ENCODE measurements around the gene OR4E2. TPM values are rescaled to one million over a fixed set of nuclear protein-coding genes. Genes with fewer than 3 reads are reported as not detected.
"Not testable (repeated sequence)": the region's sequence is repeated elsewhere in the genome, so short reads cannot be mapped to it uniquely, and the experiment has no call there.

Gene OR4E2
- total RNA-seq: not detected

GRCh38 chr14:21653331-21653885 is at the start of gene OR4E2:
OR4E2 (plus strand) TSS chr14:21653835; CDS start chr14:21665083, 11,248 bp downstream.
- Mint-ChIP-seq H3K27me3 (peaks cover 12% of the 10 kb centered on the region), H3K4me1 (no peaks in the 10 kb centered on the region), H3K9me3 (peaks cover 1% of the 10 kb centered on the region), H3K4me3 (no peak within 1 kb of the TSS), H3K36me3 (no peaks in the 10 kb centered on the region), H3K27ac (no peak within 1 kb of the TSS)
- ATAC-seq (ENCODE audit: low read depth) (no peak), DNase-seq (no peak)
- POLR2A ChIA-PET: no interaction called here

- Mint-ChIP-seq H3K9me3 (no peaks in the 10 kb centered on the region), H3K4me1 (no peaks in the 10 kb centered on the region), H3K27me3 (peaks cover 22% of the 10 kb centered on the region), H3K36me3 (no peaks in the 10 kb centered on the region), H3K27ac (no peak overlapping the region), H3K4me3 (no peak overlapping the region)
- no peak for ATAC-seq (ENCODE audit: low read depth)
- POLR2A ChIA-PET: no interaction called here
- DNase-seq: no peak
These were observed 41.3 kb upstream of the OR4E2 start for GRCh38 chr14:21612324-21612723.

- H3K4me1 Mint-ChIP-seq: no peaks in the 10 kb centered on the region
- no peak overlapping the region for H3K4me3 Mint-ChIP-seq
- H3K27me3 Mint-ChIP-seq: peaks cover 12% of the 10 kb centered on the region
- DNase-seq (no peak), ATAC-seq (ENCODE audit: low read depth) (no peak)
- no peaks in the 10 kb centered on the region for H3K9me3 Mint-ChIP-seq
- H3K27ac Mint-ChIP-seq: no peak overlapping the region
- POLR2A ChIA-PET: no interaction called here
- no peaks in the 10 kb centered on the region for H3K36me3 Mint-ChIP-seq
These were observed 39.4 kb upstream of the OR4E2 start for GRCh38 chr14:21614240-21614639.

GRCh38 chr14:21617614-21618013 is 36.0 kb upstream of the OR4E2 start:
- DNase-seq: no peak
- Mint-ChIP-seq H3K36me3 (no peaks in the 10 kb centered on the region), H3K9me3 (no peaks in the 10 kb centered on the region), H3K4me3 (no peak overlapping the region), H3K4me1 (no peaks in the 10 kb centered on the region), H3K27me3 (peaks cover 26% of the 10 kb centered on the region), H3K27ac (no peak overlapping the region)
- POLR2A ChIA-PET: no interaction called here
- ATAC-seq (ENCODE audit: low read depth): no peak

GRCh38 chr14:21626491-21627230 is 27.0 kb upstream of the OR4E2 start:
- Mint-ChIP-seq H3K4me1 (no peaks in the 10 kb centered on the region), H3K4me3 (no peak overlapping the region), H3K27ac (no peak overlapping the region), H3K27me3 (peaks cover 12% of the 10 kb centered on the region), H3K9me3 (peaks cover 2% of the 10 kb centered on the region), H3K36me3 (no peaks in the 10 kb centered on the region)
- no peak for DNase-seq
- POLR2A ChIA-PET: no interaction called here
- no peak for ATAC-seq (ENCODE audit: low read depth)

- DNase-seq; H3K4me1 Mint-ChIP-seq; POLR2A ChIA-PET; H3K4me3 Mint-ChIP-seq; H3K36me3 Mint-ChIP-seq; H3K27ac Mint-ChIP-seq; H3K9me3 Mint-ChIP-seq; ATAC-seq (ENCODE audit: low read depth); H3K27me3 Mint-ChIP-seq: not testable (repeated sequence)
These were observed 23.1 kb upstream of the OR4E2 start for GRCh38 chr14:21630503-21630902.

GRCh38 chr14:21631084-21631483 is 22.6 kb upstream of the OR4E2 start:
- no peak for ATAC-seq (ENCODE audit: low read depth)
- no peaks in the 10 kb centered on the region for H3K4me1 Mint-ChIP-seq
- no peak overlapping the region for H3K4me3 Mint-ChIP-seq

GRCh38 chr14:21634840-21635239 is 18.8 kb upstream of the OR4E2 start, which contains the start of gene OR10G2:
OR10G2 (minus strand) TSS chr14:21634940; CDS start chr14:21634842, 98 bp downstream.
- Mint-ChIP-seq H3K27me3 (peaks cover under 1% of the 10 kb centered on the region), H3K4me1 (no peaks in the 10 kb centered on the region), H3K4me3 (no peak within 1 kb of the TSS), H3K36me3 (no peaks in the 10 kb centered on the region), H3K27ac (no peak within 1 kb of the TSS), H3K9me3 (peaks cover 2% of the 10 kb centered on the region)
- POLR2A ChIA-PET: no interaction called here
- ATAC-seq (ENCODE audit: low read depth) (no peak), DNase-seq (no peak)

More at GRCh38 chr14:21631084-21631483, 22.6 kb upstream of the OR4E2 start:
- no peaks in the 10 kb centered on the region for H3K36me3 Mint-ChIP-seq
- no peak for DNase-seq
- POLR2A ChIA-PET: no interaction called here
- H3K27ac Mint-ChIP-seq: no peak overlapping the region
- H3K27me3 Mint-ChIP-seq: peaks cover 3% of the 10 kb centered on the region
- peaks cover 2% of the 10 kb centered on the region for H3K9me3 Mint-ChIP-seq

GRCh38 chr14:21642683-21643082 is 11.0 kb upstream of the OR4E2 start:
- Mint-ChIP-seq H3K4me1 (no peaks in the 10 kb centered on the region), H3K27me3 (no peaks in the 10 kb centered on the region), H3K36me3 (no peaks in the 10 kb centered on the region), H3K4me3 (peak overlapping the region; percentile 65), H3K9me3 (no peaks in the 10 kb centered on the region), H3K27ac (peak overlapping the region; percentile 73)
- ATAC-seq (ENCODE audit: low read depth) (no peak), DNase-seq (no peak)
- POLR2A ChIA-PET: interaction anchor here (0.6 to 2.7 kb wide), 8 partner anchors 867 to 927 kb away, joined by 3 to 7 read pairs (median 4); no protein-coding TSS in a partner anchor

- ATAC-seq (ENCODE audit: low read depth): no peak
- Mint-ChIP-seq H3K4me3 (peak overlapping the region; percentile 60), H3K27ac (peak overlapping the region; percentile 61), H3K36me3 (no peaks in the 10 kb centered on the region), H3K27me3 (no peaks in the 10 kb centered on the region), H3K4me1 (no peaks in the 10 kb centered on the region), H3K9me3 (no peaks in the 10 kb centered on the region)
- no peak for DNase-seq
- POLR2A ChIA-PET: interaction anchor here (0.8 to 2.7 kb wide), 4 partner anchors 867 to 909 kb away, joined by 4 to 7 read pairs (median 4); no protein-coding TSS in a partner anchor
These were observed 10.2 kb upstream of the OR4E2 start for GRCh38 chr14:21643407-21643806.

- no peaks in the 10 kb centered on the region for H3K4me1 Mint-ChIP-seq
- H3K36me3 Mint-ChIP-seq: no peaks in the 10 kb centered on the region
- peaks cover 5% of the 10 kb centered on the region for H3K27me3 Mint-ChIP-seq
- peaks cover 1% of the 10 kb centered on the region for H3K9me3 Mint-ChIP-seq
- no peak overlapping the region for H3K27ac Mint-ChIP-seq
- H3K4me3 Mint-ChIP-seq: no peak overlapping the region
- POLR2A ChIA-PET: interaction anchor here (0.7 kb wide), 1 partner anchor 8 kb away, joined by 5 read pairs; no protein-coding TSS in a partner anchor
- ATAC-seq (ENCODE audit: low read depth) (no peak), DNase-seq (no peak)
These were observed 6.3 kb upstream of the OR4E2 start for GRCh38 chr14:21647380-21647779.

GRCh38 chr14:21652209-21652808 is 1.3 kb upstream of the OR4E2 start:
- POLR2A ChIA-PET: no interaction called here
- Mint-ChIP-seq H3K27ac (no peak overlapping the region), H3K4me1 (no peaks in the 10 kb centered on the region), H3K27me3 (peaks cover 8% of the 10 kb centered on the region), H3K36me3 (no peaks in the 10 kb centered on the region), H3K9me3 (peaks cover 1% of the 10 kb centered on the region), H3K4me3 (no peak overlapping the region)
- ATAC-seq (ENCODE audit: low read depth): no peak
- no peak for DNase-seq

- ATAC-seq (ENCODE audit: low read depth) (no peak), DNase-seq (no peak)
- no peak overlapping the region for H3K4me3 Mint-ChIP-seq
- no peak overlapping the region for H3K27ac Mint-ChIP-seq
- H3K27me3 Mint-ChIP-seq: peaks cover 12% of the 10 kb centered on the region
- H3K36me3 Mint-ChIP-seq: no peaks in the 10 kb centered on the region
- POLR2A ChIA-PET: no interaction called here
- H3K9me3 Mint-ChIP-seq: peaks cover 1% of the 10 kb centered on the region
- H3K4me1 Mint-ChIP-seq: no peaks in the 10 kb centered on the region
These were observed 580 bp downstream of the OR4E2 start for GRCh38 chr14:21654215-21654614.

- DNase-seq: no peak
- ATAC-seq (ENCODE audit: low read depth): no peak
- POLR2A ChIA-PET: no interaction called here
- Mint-ChIP-seq H3K4me3 (no peak overlapping the region), H3K36me3 (no peaks in the 10 kb centered on the region), H3K9me3 (no peaks in the 10 kb centered on the region), H3K4me1 (no peaks in the 10 kb centered on the region), H3K27me3 (peaks cover 16% of the 10 kb centered on the region), H3K27ac (no peak overlapping the region)
These were observed 3.3 kb downstream of the OR4E2 start for GRCh38 chr14:21656980-21657379.

All from activated naive CD8-positive, alpha-beta T cell treated with anti-CD3 and anti-CD28 coated beads, Interleukin-2, amount 10 ng/mL, durations not matched to agents 7 days and 5 days (primary cell).